IPS-18c (cell line): Measurements from ENCODE around the gene MED29.

Experiments used
- H3K4me3 ChIP-seq: 2 replicates; pipeline ENCODE4 v1.7.0; 2013; ENCODE audit warnings: low read depth, mild to moderate bottlenecking, low read length, moderate library complexity; ENCODE audit not compliant: insufficient read depth
- H3K9me3 ChIP-seq: one replicate; pipeline ENCODE4 v1.6.1; 2013; ENCODE audit warnings: mild to moderate bottlenecking, low read length, moderate library complexity; ENCODE audit not compliant: control insufficient read depth, insufficient read depth

MED29 gene

GRCh38 chr19:39390751-39391437 is at the start of gene MED29, which contains the start of gene PAF1:
Gene MED29 (plus strand): TSS chr19:39391378. CDS start chr19:39391423, 45 bp downstream.
Gene PAF1 (minus strand): TSS chr19:39391106. CDS start chr19:39390864, 242 bp downstream.
- Histone ChIP-seq H3K9me3 (no peaks in the 10 kb centered on the region), H3K4me3 (peak within 1 kb of the TSS; percentile 100)

DNA sequence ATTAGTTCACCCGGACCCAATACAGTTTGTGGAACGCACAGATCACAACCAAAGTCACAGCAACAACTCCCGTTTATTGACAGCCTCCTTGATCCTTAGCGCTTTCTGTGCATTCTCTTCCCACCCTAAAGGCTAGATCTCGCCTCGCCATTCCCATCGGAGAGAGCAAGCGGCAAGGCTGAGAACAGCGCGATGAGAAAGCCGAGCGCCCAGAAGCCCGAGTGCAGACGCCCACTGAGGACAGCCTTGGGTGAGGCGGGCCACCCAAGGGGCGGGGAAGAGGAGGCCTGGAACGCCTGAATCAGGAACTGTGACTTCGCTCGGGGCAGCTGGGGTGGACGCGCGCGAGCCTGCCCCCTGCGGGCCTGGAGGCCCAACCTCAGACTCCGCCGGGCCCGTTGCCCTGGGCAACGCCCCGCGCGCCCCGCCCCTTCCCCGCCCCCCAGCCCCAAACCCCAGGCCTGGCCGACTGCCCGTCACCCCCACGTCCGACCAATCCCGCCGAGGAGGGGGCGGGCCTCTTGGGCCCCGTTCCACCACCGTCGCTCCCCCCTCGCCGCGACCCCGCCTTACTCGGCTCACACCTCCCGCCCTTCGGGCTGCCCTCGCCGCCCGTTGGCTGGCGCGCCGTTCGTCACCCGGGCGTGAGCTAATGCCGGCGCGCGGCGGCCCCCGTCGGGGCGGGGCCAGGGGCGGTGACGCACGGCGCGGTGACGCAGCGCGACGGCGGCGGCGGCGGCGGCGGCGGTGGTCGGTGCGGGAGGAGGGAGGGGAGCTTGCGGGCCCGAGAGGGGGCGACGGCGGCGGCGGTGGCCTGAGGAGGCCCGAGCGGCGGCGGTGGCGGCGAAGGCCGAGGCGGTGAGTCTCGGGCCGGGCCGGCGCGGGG is 49.2 kb upstream of the MED29 start, which contains the start of gene SAMD4B:
Gene SAMD4B, plus strand, starts transcription at position 703 of the 886 bp plus-strand sequence. CDS start 14,473 bp downstream, outside the sequence.
- Histone ChIP-seq H3K4me3 (peak within 1 kb of the TSS; percentile 97), H3K9me3 (no peaks in the 10 kb centered on the region)

- H3K9me3 ChIP-seq, result no peaks in the 10 kb centered on the region
- peak overlapping the region; percentile 75 for H3K4me3 ChIP-seq
Measured at GRCh38 chr19:39342647-39343305, 48.4 kb upstream of the MED29 start.

DNA sequence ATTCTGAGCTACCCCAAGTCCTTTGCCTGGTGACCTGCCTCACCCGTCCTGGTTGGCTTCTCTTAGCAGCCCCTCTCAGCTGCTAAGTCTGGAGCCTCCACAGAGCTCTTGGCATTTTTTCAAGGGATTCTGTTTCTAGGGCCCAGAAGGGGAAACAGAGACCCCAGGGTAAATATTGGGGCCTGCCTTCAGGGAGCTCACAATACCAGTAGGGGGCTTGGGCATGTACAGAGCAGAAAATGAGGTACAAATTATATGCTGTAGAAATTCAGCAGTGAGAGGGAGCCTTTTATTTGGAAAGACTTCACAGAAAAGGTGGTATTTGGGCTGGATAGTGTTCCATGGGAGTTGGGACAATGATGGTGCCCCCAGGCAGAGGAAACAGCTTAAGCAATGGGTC is 45.2 kb upstream of the MED29 start:
- Histone ChIP-seq H3K9me3 (no peaks in the 10 kb centered on the region), H3K4me3 (no peak overlapping the region)

DNA sequence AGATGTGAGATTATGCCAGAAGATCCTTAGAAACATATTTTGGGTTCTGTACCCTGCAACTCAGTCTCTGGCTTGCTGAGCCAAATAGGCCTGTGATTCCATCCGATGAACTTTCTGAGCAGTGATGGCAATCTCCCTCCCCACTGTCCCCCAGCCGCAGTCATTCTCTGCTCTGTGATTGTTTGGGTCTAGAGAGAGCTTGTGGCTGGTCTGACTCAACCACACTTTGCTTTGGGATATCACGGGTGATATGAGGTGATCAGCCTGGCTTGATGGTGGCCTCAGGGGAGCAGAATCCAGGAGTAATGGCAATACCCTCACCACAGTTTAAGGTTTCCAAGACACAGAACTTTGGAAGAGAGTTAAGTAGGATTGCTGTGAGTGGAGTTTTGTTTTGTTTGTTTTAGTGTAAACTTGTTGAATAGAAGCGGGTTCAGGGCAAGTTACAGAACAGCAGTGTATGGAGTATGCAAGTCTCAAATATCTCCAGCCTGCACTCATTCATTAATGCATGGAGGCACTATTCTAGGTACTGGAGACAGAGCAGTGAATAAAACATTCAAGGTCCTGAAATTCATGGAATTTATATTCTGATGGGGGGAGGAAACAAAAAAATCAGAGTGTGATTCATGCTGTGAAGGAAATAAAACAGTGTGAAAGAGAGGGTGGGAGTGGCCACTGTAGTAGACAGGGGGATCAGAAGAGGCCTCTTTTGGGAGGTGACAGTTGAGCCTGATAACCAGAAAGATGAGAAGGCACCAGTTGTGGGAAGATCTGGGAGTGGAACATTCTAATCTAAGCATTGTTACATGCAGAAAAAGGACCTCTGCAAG is 43.6 kb upstream of the MED29 start:
- Histone ChIP-seq H3K4me3 (no peak overlapping the region), H3K9me3 (no peaks in the 10 kb centered on the region)

- H3K9me3 ChIP-seq, result no peaks in the 10 kb centered on the region
- H3K4me3 ChIP-seq, result no peak overlapping the region
Measured at GRCh38 chr19:39349326-39349725, 41.9 kb upstream of the MED29 start.

DNA sequence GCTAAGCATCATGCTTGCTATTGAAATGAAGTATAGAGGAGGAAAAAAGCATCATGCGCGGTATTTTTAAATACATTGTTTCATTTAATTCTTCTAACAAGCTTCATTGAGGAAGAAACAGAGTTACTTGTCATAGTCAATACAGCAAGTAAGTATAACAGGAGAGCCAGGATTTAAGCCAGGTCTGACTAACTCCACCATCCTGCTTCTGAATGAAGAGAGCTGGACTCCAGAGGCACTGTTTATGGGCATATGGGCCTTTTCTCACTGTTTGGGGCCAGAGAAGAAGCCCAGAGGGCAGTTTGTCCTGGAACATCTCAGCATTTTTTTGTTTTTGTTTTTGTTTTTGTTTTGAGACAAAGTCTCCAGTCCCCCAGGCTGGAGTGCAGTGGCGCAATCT is 41.0 kb upstream of the MED29 start:
- Histone ChIP-seq H3K9me3 (no peaks in the 10 kb centered on the region), H3K4me3 (no peak overlapping the region)

DNA sequence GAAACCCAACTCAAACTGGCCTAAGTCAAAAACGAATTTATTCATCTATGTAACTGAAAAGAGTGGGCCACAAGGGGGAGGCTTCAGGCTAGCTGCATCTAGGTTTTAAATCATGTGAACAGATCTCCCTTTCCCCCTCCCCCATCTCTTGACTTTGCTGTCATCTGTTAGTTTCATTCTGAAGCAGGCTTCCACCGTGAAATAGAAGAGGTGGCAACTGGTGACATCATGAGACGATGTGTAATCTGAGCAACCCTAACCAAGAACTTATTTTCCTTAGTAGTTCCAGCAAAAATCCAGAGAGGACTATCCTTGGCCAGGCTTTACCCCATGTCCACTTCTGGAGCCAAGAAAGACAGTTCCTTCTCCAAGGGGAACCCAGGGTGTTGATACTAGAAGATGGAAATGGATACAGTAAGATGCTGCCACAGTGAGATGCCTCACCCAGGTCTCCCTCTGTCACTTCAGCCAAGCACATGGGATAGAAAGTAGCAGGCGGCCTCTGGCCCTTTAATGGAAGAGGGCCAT is 39.6 kb upstream of the MED29 start:
- H3K4me3 ChIP-seq, result no peak overlapping the region
- H3K9me3 ChIP-seq, result no peaks in the 10 kb centered on the region

DNA sequence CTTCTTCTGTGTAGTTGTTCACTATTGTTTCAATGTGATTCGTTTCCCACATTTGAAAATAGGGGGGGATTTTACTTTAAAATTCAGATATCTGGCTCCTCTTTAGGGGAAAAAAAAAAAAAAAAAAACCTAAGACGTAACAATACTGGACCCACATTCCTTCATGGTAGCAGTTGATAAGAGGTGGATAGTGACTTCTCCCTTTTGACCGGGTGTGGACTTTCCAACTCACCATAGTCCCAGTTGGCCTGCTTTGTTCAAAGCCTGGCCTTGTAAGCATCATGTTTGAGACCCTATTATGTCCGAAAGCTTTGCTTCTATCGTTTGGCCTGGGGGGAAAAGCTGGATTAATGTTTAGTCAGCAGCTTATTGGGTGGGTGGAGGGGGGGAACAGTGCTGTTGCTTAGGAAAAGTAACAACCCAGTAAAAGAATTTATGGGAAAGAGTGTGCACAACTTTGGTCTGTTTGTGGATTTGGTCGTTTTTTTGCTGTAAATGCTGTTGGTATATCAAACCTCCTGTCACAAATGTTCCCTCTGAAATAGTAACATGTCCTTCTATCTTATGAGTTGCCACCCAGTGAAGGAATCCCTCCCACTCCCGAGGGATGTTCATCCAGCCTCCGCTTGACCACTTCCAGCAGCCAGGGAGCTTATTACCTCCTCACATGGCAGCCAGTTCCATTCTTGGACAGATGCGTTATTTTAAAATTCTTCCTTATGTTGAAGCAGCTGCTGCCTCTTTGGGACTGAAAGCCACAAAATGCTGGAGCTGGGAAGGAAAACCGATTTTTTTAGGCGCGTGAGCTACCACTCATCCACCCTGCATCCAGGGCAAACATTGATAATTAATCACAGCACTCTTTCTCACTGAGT is 38.6 kb upstream of the MED29 start:
- Histone ChIP-seq H3K4me3 (no peak overlapping the region), H3K9me3 (no peaks in the 10 kb centered on the region)

DNA sequence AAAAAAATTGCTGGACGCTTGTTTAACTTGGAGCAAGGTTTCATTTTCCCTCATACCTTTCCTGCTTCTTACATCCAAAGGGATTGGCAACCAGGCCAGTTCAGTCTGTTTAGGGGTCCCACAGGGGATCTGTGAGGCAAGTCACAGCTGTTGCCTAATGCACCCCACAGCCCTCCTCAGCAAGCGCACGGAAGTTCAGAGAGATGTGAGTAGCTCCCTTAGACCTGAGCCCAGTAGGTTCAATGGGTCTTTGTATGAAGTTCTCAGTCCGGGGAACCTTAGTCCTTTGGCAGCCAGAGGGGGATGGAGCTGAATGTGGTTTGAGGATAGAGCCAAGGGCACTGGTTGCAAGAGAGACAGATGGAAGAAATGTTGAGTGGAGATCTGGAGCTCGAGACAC is 35.9 kb upstream of the MED29 start:
- H3K4me3 ChIP-seq, result no peak overlapping the region
- H3K9me3 ChIP-seq, result no peaks in the 10 kb centered on the region

GRCh38 chr19:39356073-39356472 is 35.1 kb upstream of the MED29 start:
- no peak overlapping the region for H3K4me3 ChIP-seq
- no peaks in the 10 kb centered on the region for H3K9me3 ChIP-seq

- Histone ChIP-seq H3K9me3 (no peaks in the 10 kb centered on the region), H3K4me3 (no peak overlapping the region)
Measured at GRCh38 chr19:39356647-39357046, 34.5 kb upstream of the MED29 start.

DNA sequence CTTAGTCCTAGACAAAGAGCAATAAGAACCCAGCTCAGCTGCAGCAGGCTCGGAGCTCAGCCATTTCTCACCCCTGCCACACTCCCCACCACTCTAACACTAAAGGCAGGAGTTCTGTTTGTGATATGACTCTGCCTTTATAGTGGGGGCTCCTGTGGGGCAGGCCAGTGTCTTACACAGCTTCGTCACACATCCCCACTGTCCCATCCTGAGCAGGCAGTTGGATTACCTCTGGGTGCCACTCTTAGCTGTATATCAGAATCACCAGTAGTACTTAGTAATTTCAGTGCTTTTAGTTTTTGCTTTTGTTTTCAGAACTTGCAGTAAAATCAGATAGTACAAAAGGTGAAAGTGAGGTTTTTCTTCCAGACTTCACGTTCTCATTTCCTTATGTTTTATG is 32.2 kb upstream of the MED29 start:
- H3K9me3 ChIP-seq, result no peaks in the 10 kb centered on the region
- no peak overlapping the region for H3K4me3 ChIP-seq

- Histone ChIP-seq H3K4me3 (no peak overlapping the region), H3K9me3 (no peaks in the 10 kb centered on the region)
Measured at GRCh38 chr19:39360599-39360998, 30.6 kb upstream of the MED29 start.

DNA sequence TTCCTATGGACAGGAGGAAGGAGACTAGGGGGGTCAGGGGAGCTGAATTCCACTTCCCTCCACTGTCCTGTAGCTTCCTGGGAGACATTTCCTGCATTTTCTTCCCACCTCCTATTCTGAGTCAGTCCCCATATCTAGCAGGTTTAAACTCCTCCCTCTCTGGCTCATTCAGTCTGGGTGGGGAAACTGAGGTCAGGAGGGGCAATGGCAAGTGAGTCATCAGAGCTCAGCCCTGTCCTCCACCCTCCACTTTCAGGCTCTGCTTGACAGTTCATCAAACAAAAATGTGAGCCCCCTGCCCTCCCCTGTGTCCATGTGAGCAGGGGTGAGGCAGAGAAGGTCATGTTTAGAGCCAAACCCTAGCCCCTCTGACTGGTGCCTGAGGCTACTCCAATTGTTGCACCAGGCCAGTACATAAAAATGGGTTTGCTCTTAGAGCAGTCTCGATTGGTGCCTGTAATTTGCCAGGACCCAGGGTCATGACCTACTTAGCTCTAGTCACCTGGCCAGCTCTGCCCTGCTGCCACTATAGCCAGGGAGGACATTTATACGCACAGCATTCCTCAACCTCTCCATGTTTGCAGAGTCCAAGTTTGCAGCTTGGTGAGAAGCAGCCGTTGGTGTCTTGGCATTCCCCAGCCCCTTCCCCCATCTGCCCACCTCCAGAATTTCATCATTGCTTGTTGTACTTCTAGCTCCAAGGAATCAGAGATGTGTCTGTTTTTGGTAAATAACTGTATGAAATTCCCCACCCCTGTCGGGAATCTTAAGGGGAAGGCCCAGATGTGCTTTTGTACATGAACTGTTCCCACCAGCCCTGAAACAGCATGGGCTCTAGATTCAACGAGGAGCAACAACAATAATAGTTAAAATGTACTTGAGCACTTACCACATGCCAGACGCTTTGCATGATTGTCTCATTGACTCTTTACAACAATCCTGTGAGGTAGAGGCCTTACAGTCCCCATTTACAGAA is 28.2 kb upstream of the MED29 start:
- H3K4me3 ChIP-seq, result no peak overlapping the region
- H3K9me3 ChIP-seq, result no peaks in the 10 kb centered on the region
